GM13977 (cell line): Measurements from ENCODE around the gene FILIP1L.

Experiments used
- DNase-seq: peaks from one replicate; pipeline ENCODE4 v3.0.0; 2012; ENCODE audit warnings: low spot score
- CTCF ChIP-seq: IDR thresholded peaks from 2 replicates; pipeline ENCODE4 v1.5.1; 2012; ENCODE audit warnings: mild to moderate bottlenecking, control low read depth; ENCODE audit not compliant: insufficient read depth; ENCODE audit errors: extremely low read depth, missing control alignments
- in situ Hi-C: fragments of 300-500 bp; cut with MboI; formaldehyde crosslinking; loops from one replicate; pipeline ENCODE4 v1.12.0; 2022; ENCODE audit warnings: low sequenced_read_pairs, low pct_unique_long_range_greater_than_20kb, mixed read lengths, inconsistent platforms; ENCODE audit not compliant: unreplicated experiment

FILIP1L gene

GRCh38 chr3:99856437-99857220 is 257.7 kb downstream of the FILIP1L start:
- no peak for DNase-seq
- in situ Hi-C loops: no loop called here
- no peak for TF ChIP-seq CTCF

- in situ Hi-C loops: no loop called here
- TF ChIP-seq CTCF: no peak
- DNase-seq: no peak
Measured at GRCh38 chr3:99855900-99856299, 258.4 kb downstream of the FILIP1L start.

- TF ChIP-seq CTCF: no peak
- DNase-seq: no peak
- in situ Hi-C loops: no loop called here
Measured at GRCh38 chr3:99854756-99855298, 259.5 kb downstream of the FILIP1L start.

- DNase-seq: no peak
- TF ChIP-seq CTCF: no peak
- in situ Hi-C loops: no loop called here
Measured at GRCh38 chr3:99852851-99853250, 261.4 kb downstream of the FILIP1L start.

GRCh38 chr3:99851955-99852354 is 262.3 kb downstream of the FILIP1L start:
- TF ChIP-seq CTCF: no peak
- DNase-seq: no peak
- in situ Hi-C loops: no loop called here

- in situ Hi-C loops: no loop called here
- no peak for DNase-seq
- no peak for TF ChIP-seq CTCF
Measured at GRCh38 chr3:99850608-99851007, 263.7 kb downstream of the FILIP1L start.
